ENCODE data around the gene ERC2.

ERC2 gene

DNA sequence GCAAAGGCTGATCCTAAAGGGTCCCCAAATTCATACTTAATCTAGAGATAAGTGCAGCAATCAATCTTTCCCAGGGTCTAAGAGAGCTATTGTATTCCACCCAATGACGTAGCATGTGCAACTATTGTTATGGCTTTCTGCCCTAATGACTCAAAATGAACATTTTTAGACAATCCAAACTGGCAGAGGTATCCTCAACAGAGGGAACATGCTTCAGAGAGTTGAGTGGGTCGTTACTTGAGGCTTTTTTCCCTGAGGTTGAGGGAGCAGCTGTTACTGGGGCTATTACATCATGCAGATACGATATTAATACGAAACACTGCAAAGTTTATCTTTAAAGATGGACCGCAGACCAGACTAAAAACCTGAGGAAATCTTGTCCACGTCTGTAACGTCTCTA lies 702.9 kb downstream of the ERC2 start:
- no peak for DNase-seq (ENCODE audit: low read depth)
- TF ChIP-seq, protein P1, sequence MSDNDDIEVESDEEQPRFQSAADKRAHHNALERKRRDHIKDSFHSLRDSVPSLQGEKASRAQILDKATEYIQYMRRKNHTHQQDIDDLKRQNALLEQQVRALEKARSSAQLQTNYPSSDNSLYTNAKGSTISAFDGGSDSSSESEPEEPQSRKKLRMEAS (IDR thresholded peaks at IDR 0.05; ENCODE audit: low read depth, low read length): no peak
- TF ChIP-seq CTCF (IDR thresholded peaks at IDR 0.05; ENCODE audit: low read depth, low read length): no peak
- no peak for TF ChIP-seq POLR2A (IDR thresholded peaks at IDR 0.05; ENCODE audit: extremely low read depth, insufficient read length)
- no peak for TF ChIP-seq MYC (IDR thresholded peaks at IDR 0.05; ENCODE audit: low read depth, low read length)
- no peak overlapping the region for H3K4me3 ChIP-seq (ENCODE audit: low read depth, low read length)

GRCh38 chr3:55756976-55757375 lies 711.3 kb downstream of the ERC2 start:
- no peak for DNase-seq (ENCODE audit: low read depth)
- no peak overlapping the region for H3K4me3 ChIP-seq (ENCODE audit: low read depth, low read length)
- TF ChIP-seq MYC (IDR thresholded peaks at IDR 0.05; ENCODE audit: low read depth, low read length) (no peak), CTCF (IDR thresholded peaks at IDR 0.05; ENCODE audit: low read depth, low read length) (no peak), POLR2A (IDR thresholded peaks at IDR 0.05; ENCODE audit: extremely low read depth, insufficient read length) (no peak)
- TF ChIP-seq, protein P1 (IDR thresholded peaks at IDR 0.05; ENCODE audit: low read depth, low read length): no peak

DNA sequence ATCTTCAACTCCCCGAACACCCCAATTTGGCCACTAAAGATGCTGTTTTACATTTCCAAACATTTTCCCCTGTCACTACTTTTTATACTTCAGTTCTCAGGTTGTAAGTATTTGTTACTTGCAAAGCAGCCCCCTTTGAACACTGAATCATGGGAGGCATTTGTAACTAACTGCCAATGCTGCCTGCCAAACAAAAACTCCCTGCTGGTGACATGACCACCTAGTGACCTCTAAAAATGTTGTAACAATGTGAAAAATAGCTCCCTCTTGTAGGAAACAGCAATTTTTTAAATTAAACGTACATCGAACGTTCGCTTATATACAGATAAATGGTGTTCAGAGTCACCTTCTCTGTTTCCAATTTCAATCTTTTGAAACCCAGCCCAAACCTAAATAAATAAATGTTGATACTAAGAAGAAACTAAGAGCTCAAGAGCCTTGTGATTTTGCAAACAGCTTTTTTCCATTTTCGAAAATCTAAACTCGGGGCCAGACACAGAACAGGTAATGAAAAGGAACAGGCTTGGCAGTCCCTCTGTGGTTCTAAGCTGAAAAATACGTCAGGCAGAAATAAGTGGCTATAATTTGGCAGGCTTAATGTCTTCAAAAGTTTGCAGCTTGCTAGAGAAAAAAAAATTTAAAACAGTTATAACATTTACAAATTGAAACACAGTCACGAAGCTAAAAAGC lies 712.6 kb downstream of the ERC2 start:
- DNase-seq (ENCODE audit: low read depth): no peak
- no peak overlapping the region for H3K4me3 ChIP-seq (ENCODE audit: low read depth, low read length)
- TF ChIP-seq CTCF (IDR thresholded peaks at IDR 0.05; ENCODE audit: low read depth, low read length) (no peak), MYC (IDR thresholded peaks at IDR 0.05; ENCODE audit: low read depth, low read length) (no peak), POLR2A (IDR thresholded peaks at IDR 0.05; ENCODE audit: extremely low read depth, insufficient read length) (no peak)
- TF ChIP-seq, protein P1 (IDR thresholded peaks at IDR 0.05; ENCODE audit: low read depth, low read length): no peak

DNA sequence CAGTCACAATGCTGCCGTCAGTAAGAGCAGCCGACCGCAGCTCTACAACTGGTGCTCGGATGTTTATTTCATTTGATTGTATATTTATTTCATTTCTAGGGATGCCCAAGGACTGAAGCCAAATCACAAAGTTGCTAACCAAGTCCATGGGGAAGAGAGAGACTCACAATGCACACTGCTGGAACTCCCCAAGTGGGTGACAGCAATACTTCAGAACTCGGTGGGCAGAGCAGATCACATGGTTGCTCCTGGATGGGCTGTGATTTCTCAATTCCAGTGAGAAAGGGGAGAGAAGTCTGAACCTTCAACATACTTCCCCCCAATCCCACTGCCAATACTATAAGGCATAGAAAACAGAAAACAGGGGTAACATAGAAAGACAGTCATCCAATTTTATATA lies 715.4 kb downstream of the ERC2 start:
- no peak overlapping the region for H3K4me3 ChIP-seq (ENCODE audit: low read depth, low read length)
- DNase-seq (ENCODE audit: low read depth): no peak
- TF ChIP-seq POLR2A (IDR thresholded peaks at IDR 0.05; ENCODE audit: extremely low read depth, insufficient read length) (no peak), CTCF (IDR thresholded peaks at IDR 0.05; ENCODE audit: low read depth, low read length) (no peak), MYC (IDR thresholded peaks at IDR 0.05; ENCODE audit: low read depth, low read length) (no peak)
- TF ChIP-seq, protein P1 (IDR thresholded peaks at IDR 0.05; ENCODE audit: low read depth, low read length): no peak

DNA sequence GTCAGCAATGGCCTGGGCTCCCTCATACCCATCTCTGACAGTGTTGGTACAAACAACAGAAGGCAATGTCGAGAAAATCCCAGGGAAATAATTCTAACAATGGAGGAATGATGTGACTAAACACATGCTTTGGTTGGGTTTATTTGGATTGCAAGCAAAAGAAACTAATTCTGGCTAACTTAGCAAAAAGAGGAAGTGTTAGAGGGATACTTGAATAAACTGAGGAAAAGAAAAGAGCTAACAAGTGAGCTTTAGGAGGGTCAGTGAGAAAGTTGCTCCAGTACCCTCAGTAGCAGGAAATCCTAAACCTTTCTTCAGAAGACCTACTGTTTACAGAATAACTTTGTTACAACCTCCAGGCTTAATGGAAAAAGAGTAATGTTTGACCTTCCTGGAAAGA lies 716.5 kb downstream of the ERC2 start:
- TF ChIP-seq MYC (IDR thresholded peaks at IDR 0.05; ENCODE audit: low read depth, low read length): no peak
- no peak for TF ChIP-seq POLR2A (IDR thresholded peaks at IDR 0.05; ENCODE audit: extremely low read depth, insufficient read length)
- TF ChIP-seq, protein P1 (IDR thresholded peaks at IDR 0.05; ENCODE audit: low read depth, low read length): no peak
- no peak for TF ChIP-seq CTCF (IDR thresholded peaks at IDR 0.05; ENCODE audit: low read depth, low read length)
- H3K4me3 ChIP-seq (ENCODE audit: low read depth, low read length): no peak overlapping the region
- no peak for DNase-seq (ENCODE audit: low read depth)

Measured in NB4 (cell line).